BJ (cell line): ENCODE data around the gene NMT2. TPM values are rescaled to one million over a fixed set of nuclear protein-coding genes. Genes with fewer than 3 reads are reported as not detected.

Experiments used
- CTCF ChIA-PET: fragments of 350-600 bp; formaldehyde crosslinking; extraction: SDS; loops from one replicate; lab custom pipeline; 2021; ENCODE audit warnings: antibody characterized with exemption, inconsistent platforms; lab: Yijun Ruan, JAX
- POLR2A ChIA-PET: fragments of 300-600 bp; sonication (Branson Sonifier 250); formaldehyde crosslinking; extraction: SDS; loops from one replicate; lab custom pipeline; 2021; ENCODE audit warnings: antibody characterized with exemption; lab: Charles Lee
- DNase-seq: peaks from one replicate; pipeline ENCODE4 v3.0.0-alpha.2; 2011; ENCODE audit warnings: low read depth
- H3K27me3 ChIP-seq: 2 replicates; pipeline ENCODE4 v1.6.0; 2011; ENCODE audit warnings: low read length; ENCODE audit not compliant: control insufficient read depth, insufficient read depth
- H3K36me3 ChIP-seq: 2 replicates; pipeline ENCODE4 v1.5.1; 2011; ENCODE audit warnings: low read length; ENCODE audit not compliant: control insufficient read depth, insufficient read depth
- H3K4me3 ChIP-seq: 2 replicates; pipeline ENCODE4 v1.5.1; 2011; ENCODE audit warnings: low read depth, mild to moderate bottlenecking, control low read depth, low read length
- polyA minus RNA-seq: library from RNA; depleted of rRNA, polyadenylated mRNA; stranded (reverse); fragments of >200 nt; gene quantifications from 2 replicates; pipeline ENCODE4 v1.2.3, GENCODE V29; 2011; rRNA and poly(A)+ RNA removed
- polyA plus RNA-seq: library from polyadenylated mRNA; depleted of rRNA; stranded (reverse); fragments of >200 nt; gene quantifications from 2 replicates; pipeline ENCODE4 v1.2.3, GENCODE V29; 2011; rRNA removed
- TF ChIP-seq, protein P1 (sequence below): IDR thresholded peaks from 2 replicates; pipeline ENCODE4 v1.5.1; 2011; ENCODE audit warnings: low read depth, mild to moderate bottlenecking, control low read depth, inconsistent platforms, low read length, moderate library complexity; ENCODE audit not compliant: insufficient read depth

NMT2 gene
- polyA plus RNA-seq = 12.7 and 20.5 TPM in 2 replicates
- polyA minus RNA-seq = 7.5 and 8.9 TPM in 2 replicates

GRCh38 chr10:15168291-15168785 is at the start of gene NMT2:
TSS of gene NMT2 (minus strand) at chr10:15168693. CDS start at chr10:15168612, 81 bp downstream.
- POLR2A ChIA-PET = interaction anchor here (0.6 kb wide), 1 partner anchor 93 kb away, joined by 8 read pairs; no protein-coding TSS in a partner anchor
- Histone ChIP-seq H3K36me3 (no peaks in the 10 kb centered on the region), H3K4me3 (peak within 1 kb of the TSS; percentile 92), H3K27me3 (no peaks in the 10 kb centered on the region)
- TF ChIP-seq, protein P1, sequence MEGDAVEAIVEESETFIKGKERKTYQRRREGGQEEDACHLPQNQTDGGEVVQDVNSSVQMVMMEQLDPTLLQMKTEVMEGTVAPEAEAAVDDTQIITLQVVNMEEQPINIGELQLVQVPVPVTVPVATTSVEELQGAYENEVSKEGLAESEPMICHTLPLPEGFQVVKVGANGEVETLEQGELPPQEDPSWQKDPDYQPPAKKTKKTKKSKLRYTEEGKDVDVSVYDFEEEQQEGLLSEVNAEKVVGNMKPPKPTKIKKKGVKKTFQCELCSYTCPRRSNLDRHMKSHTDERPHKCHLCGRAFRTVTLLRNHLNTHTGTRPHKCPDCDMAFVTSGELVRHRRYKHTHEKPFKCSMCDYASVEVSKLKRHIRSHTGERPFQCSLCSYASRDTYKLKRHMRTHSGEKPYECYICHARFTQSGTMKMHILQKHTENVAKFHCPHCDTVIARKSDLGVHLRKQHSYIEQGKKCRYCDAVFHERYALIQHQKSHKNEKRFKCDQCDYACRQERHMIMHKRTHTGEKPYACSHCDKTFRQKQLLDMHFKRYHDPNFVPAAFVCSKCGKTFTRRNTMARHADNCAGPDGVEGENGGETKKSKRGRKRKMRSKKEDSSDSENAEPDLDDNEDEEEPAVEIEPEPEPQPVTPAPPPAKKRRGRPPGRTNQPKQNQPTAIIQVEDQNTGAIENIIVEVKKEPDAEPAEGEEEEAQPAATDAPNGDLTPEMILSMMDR = peak; percentile 21; the same call in 1 of the 2 replicates
- DNase-seq = no peak
- CTCF ChIA-PET = interaction anchor here (1.0 to 1.7 kb wide), 5 partner anchors 12 to 22 kb away, joined by 3 to 7 read pairs (median 4); no protein-coding TSS in a partner anchor

- Histone ChIP-seq H3K4me3 (no peak overlapping the region), H3K27me3 (no peaks in the 10 kb centered on the region), H3K36me3 (peaks cover 7% of the 10 kb centered on the region)
- CTCF ChIA-PET = no interaction called here
- POLR2A ChIA-PET = no interaction called here
- TF ChIP-seq, protein P1 = no peak
- no peak for DNase-seq
These were observed 48.2 kb upstream of the NMT2 start for GRCh38 chr10:15216700-15217099.

- ChIA-PET CTCF (no interaction called here), POLR2A (no interaction called here)
- TF ChIP-seq, protein P1 = no peak
These were observed 45.7 kb upstream of the NMT2 start for GRCh38 chr10:15214237-15214636.

DNA sequence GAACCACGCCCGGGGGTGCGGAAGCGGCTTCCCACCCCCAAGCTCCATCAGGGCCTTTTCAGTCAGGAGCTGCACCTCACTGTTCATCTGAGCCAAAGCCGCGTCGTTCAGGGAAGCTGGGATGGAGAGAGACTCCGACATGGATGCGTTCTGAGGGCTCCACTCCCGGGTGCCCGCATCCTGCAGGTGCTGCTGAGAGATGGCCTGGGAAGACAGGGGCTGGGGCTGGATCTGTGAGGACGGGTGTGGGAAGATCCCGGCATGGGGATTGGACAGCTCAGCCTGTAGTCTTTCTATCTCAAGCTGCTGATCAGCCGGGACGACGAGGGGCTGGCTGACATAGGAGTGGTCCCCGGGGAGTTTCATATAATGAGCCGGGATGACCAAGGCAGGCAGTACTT is 45.0 kb upstream of the NMT2 start:
- POLR2A ChIA-PET = no interaction called here
- CTCF ChIA-PET = interaction anchor here (0.6 kb wide), 1 partner anchor 26 kb away, joined by 3 read pairs; no protein-coding TSS in a partner anchor
- DNase-seq = no peak
- H3K27me3 ChIP-seq = no peaks in the 10 kb centered on the region
- H3K36me3 ChIP-seq = peaks cover 7% of the 10 kb centered on the region
- H3K4me3 ChIP-seq = no peak overlapping the region
- TF ChIP-seq, protein P1 = no peak

More at GRCh38 chr10:15214237-15214636, 45.7 kb upstream of the NMT2 start:
- Histone ChIP-seq H3K4me3 (no peak overlapping the region), H3K36me3 (peaks cover 7% of the 10 kb centered on the region), H3K27me3 (no peaks in the 10 kb centered on the region)
- DNase-seq = no peak

- CTCF ChIA-PET = interaction anchor here (0.6 to 2.3 kb wide), 3 partner anchors 8 to 136 kb away, joined by 3 to 11 read pairs (median 3); no protein-coding TSS in a partner anchor
These were observed 43.0 kb upstream of the NMT2 start for GRCh38 chr10:15211464-15211979.

More at GRCh38 chr10:15211464-15211979, 43.0 kb upstream of the NMT2 start:
- H3K4me3 ChIP-seq = no peak overlapping the region
- DNase-seq = peak; percentile 36
- H3K36me3 ChIP-seq = peaks cover 7% of the 10 kb centered on the region
- TF ChIP-seq, protein P1 = no peak
- no peaks in the 10 kb centered on the region for H3K27me3 ChIP-seq
- POLR2A ChIA-PET = interaction anchor here (0.6 kb wide), 1 partner anchor 15 kb away, joined by 3 read pairs; no protein-coding TSS in a partner anchor
